Stimulated activated CD4-positive, alpha-beta T cell treated with anti-CD3 and anti-CD28 coated beads, Interleukin-4, amount 100 ng/mL, for 48 hours (primary cell): ENCODE measurements around the gene CTRB1.
"Not testable (repeated sequence)": the region's sequence is repeated elsewhere in the genome, so short reads cannot be mapped to it uniquely, and the experiment has no call there.

ENCODE experiments used
- DNase-seq, 2 donors: peaks; one replicate each; pipeline ENCODE4 v3.0.0-alpha.2; 2020; ENCODE audit warnings: low read depth in 2 of 2

The CTRB1 gene

DNA sequence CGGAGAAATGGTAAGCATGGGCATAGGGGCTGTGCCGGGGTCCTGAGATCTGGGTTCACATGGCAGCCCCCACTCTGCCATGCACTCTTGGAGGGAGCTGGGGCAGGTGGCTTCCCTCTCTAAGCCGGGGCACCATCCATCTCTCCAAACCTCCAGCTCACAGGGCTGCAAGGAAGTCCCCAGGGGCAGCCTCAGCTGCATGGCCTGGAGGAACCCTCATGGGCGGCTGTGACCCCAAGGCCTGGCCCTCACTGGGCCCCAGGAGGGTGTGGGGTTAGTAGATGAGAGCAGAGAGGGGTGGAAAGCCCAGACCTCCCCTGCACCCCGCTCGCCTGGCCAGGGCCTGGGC is 14.4 kb upstream of the CTRB1 start:
- DNase-seq, result no peak

- DNase-seq, result not testable (repeated sequence)
Observed at GRCh38 chr16:75204905-75205304, 13.9 kb upstream of the CTRB1 start.

DNA sequence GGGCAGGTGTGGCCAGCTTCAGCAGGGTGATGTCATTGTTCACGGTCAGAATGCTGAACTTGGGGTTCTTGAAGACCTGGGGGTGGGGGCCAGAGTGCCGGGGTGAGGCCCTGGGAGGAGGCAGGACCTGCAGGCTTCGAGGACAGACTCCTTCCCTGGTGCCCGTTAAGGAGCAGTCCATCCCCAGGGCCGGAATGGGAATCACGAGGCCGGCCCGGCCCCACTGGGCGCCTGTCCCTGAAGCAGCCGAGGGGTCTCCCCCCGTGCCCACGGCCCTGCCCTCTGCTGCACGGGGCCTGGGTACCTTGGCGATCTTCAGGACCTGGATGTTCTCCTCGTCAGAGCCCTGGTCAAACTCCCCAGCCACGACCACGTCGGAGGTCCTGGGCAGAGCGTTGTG is 13.3 kb upstream of the CTRB1 start:
- not testable (repeated sequence) for DNase-seq

GRCh38 chr16:75205961-75206748 is 12.6 kb upstream of the CTRB1 start:
- not testable (repeated sequence) for DNase-seq

GRCh38 chr16:75206749-75207451 is 11.9 kb upstream of the CTRB1 start, which contains the start of gene CTRB2:
CTRB2 (minus strand) TSS chr16:75207161; CDS start chr16:75207141, 20 bp downstream.
- no peak for DNase-seq

DNA sequence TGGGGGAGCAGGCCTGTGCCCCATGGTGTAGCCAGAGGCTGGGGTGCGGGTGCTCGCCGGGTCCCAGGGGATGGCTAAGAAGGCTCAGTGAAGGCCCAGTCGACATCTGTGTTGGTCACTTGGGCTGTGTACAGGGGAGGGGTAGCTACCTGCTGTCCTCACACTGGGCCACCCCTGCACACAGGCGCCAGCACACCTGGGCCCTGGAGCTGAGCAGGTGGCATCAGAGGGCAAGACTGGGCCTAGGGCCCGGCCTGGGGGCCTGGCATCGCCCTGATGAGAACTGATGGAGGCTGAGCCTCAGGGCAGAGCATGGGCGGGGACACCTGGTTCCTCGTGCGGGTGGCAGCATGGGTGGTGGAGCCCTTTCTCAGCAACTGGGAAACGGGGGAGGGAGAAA is 11.0 kb upstream of the CTRB1 start:
- DNase-seq, result no peak

DNA sequence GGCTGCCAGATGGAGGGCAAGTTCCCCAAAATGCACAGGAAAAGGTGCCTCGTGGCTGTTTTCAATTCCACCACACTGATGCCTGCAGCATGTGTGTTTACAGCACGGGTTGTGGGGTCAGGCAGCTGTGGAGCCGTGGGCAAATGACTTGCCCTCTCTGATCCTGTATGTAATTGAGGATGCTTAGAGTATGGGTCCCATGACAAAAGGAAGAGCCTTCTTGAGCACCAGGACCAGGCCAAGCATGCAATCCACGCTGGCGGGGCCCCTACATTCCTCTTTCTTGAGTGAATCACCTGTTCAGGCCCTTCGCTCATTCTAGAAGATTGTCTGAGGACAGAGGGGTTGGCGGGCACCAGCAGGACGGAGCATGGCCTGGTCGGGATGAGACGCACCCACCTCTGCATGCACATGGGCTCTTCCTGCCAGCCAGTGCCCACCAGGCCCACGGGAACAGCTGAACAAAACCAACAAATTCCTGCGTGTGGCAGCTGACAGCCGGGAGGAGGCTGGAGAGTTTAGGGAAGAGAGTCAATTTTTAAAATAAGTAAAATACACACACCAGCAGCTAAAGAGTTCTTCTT is 10.5 kb upstream of the CTRB1 start:
- DNase-seq, result no peak

DNA sequence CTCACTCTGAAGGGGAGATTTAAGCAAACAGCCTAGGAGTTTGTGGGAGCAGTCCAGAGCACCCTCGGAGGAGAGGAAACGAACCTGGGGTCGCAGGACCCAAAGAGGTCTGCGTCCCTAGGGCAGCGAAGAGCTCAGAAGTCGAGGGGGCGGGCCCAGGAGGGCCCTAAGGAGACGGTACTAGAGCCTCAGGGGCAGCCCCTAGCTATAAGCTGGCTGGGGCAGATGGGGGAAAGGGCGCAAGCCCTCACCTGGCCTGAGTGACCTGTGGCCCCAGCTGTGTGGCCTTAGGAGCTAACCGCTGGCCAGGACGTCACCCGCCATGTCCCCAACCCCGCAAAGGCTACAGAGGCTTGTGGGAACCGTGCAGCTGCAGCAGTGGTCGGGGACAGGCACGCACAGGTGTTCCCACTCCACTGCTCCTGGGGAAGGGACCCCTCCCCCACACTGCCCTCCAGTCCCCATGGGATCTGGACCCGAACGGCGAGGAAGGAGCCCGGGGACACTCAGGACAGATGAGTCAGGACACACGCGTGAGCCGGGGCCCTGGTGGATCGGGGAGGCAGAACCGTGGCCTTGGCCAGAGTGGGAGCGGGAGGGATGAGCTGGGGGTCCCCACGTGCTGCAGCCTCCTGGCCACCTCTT is 9.8 kb upstream of the CTRB1 start:
- no peak for DNase-seq

DNA sequence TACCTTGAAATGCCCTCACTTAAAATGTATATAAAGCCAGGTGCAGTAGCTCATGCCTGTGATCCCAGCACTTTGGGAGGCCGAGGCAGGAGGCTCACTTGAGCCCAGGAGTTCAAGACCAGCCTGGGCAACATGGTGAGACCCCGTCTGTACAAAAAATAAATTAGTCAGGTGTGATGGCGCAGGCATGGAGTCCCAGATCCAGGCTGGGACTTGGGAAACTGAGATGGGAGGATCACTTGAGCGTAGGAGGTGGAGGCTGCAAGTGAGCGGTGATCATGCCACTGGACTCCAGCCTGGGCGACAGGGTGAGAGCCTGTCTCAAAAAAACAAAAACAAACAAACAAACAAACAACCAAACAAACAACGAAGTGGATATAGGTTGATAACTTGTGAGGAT is 9.3 kb upstream of the CTRB1 start:
- not testable (repeated sequence) for DNase-seq

DNA sequence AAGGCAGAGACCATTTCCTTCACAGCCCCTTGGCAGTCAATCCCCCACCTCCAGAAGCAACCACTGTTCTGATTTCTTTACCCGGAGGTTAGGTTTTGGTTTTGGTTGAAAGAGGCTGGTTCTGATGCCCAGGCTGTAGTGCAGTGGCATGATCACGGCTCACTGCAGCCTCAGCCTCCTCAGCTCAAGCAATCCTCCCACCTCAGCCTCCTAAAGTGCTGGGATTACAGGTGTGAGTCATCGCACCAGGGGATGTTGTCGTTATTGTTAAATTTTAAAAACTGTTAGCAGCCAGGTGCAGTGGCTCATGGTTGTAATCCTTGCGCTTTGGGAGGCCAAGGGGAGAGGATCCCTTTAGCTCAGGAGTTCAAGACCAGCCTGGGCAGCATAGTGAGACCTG is 8.8 kb upstream of the CTRB1 start:
- no peak for DNase-seq

- not testable (repeated sequence) for DNase-seq
Observed at GRCh38 chr16:75211286-75211685, 7.5 kb upstream of the CTRB1 start.

DNA sequence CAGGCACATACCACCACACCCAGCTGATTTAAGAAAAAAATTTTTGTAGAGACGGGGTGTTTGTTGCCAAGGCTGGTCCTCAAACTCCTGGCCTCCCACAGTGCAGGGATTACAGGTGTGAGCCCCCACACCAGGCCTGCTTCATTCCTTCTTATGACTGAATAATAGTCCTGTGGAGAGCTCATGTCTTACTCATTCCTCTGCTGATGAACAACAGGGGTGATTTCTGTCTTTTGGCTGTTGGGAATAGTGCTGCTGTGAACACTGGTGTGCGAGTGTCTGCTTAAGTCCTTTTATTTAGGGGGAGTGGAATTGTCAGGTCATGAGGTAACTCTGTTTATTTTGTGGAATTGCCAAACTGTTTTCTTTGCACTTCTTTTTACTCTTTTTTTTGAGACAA is 2.7 kb upstream of the CTRB1 start:
- no peak for DNase-seq

DNA sequence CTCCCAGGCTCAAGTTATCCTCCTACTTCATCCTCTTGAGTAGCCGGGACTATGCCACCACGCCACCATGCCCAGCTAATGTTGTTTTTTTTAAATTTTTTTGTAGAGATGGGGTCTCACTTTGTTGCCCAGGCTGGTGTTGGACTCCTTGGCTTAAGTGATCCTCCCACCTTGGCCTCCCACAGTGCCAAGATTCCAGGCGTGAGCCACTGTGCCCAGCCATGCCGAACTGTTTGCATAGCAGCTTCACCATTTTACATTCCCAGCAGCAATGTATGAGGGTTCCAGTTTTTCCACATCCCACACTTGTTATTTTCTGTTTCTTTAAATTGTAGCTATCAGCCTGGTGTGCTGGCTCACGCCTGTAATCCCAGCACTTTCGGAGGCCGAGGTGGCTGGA is 2.2 kb upstream of the CTRB1 start:
- DNase-seq, result no peak

DNA sequence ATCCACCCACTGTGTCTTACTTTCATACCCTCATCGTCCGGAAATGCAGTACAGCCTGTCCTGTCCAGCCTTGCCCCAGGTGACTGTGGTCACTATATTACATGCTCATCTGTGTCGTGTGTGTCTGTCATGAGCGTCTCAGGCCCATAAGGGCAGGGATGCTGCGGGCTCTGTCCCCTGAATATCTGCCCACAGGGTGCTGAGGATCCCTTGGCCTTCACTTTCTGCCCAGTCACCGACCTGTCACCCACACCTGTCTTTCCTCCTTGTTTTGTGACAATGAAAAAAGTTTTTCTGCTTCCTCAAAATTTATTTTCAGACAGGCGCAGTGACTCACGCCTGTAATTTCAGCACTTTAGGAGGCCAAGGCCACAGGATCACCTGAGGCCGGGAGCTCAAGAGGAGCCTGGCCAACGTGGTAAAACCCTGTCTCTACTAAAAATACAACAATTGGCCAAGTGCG is 1.4 kb upstream of the CTRB1 start:
- DNase-seq, result no peak

- no peak for DNase-seq
Observed at GRCh38 chr16:75219088-75219487, 300 bp downstream of the CTRB1 start.

- no peak for DNase-seq
Observed at GRCh38 chr16:75219838-75220237, 1.1 kb downstream of the CTRB1 start.

DNA sequence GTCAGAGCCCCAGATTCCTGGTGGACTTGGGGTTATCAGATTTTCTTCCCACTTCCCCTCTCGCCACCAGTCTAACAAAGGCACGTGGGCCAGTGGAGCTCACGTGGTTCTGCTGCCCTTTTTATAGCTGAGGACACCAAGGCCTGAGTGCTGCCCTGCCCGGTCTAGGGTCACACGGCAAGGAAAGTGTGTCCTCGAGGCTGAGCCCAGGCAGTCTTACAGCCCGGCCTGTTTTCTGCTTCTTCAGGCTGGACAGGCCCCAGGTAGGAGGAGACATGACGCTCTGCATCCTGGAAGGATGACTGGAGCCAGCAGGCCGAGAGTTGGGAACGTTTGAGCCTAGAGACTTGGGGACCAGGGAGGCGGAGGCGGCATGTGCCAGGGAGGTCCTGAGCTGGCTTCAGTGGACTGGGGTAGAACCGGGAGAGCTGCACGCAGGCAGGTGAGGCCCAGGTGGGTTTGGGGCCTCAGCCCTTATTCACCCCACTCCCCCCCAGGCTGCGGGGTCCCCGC is 3.5 kb downstream of the CTRB1 start:
- DNase-seq, result no peak

- not testable (repeated sequence) for DNase-seq
Observed at GRCh38 chr16:75223129-75223528, 4.3 kb downstream of the CTRB1 start.

DNA sequence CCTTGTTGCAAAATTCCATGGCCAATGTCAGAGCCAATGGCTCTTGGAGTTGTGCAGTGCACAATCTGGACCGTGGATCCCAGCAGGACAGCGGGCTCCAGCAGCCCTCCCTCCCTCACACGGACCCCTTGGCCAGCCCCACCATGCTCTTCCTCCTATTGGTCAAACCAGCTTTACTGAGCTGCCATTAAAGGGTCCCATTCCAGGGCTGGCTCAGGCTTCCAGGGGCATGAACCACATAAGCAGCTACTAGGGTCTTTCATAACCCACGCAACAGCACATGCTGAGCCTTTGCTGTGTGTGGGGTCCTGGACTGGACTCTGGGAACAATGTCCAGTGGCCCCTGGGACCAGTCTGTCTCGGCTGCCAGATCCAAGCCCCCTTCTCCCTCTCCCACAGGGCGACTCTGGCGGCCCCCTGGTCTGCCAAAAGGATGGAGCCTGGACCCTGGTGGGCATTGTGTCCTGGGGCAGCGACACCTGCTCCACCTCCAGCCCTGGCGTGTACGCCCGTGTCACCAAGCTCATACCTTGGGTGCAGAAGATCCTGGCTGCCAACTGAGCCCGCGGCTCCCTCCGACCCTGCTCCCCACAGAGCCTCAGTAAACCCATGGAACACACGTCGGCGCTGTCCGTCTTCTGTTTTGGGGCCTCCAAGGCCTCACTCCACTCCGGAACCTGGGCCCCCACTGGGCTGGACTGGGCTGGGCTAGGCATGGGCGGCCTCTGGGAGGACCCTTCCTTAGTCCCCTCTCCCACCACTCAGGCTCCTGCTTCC is 5.7 kb downstream of the CTRB1 start:
- no peak for DNase-seq

DNA sequence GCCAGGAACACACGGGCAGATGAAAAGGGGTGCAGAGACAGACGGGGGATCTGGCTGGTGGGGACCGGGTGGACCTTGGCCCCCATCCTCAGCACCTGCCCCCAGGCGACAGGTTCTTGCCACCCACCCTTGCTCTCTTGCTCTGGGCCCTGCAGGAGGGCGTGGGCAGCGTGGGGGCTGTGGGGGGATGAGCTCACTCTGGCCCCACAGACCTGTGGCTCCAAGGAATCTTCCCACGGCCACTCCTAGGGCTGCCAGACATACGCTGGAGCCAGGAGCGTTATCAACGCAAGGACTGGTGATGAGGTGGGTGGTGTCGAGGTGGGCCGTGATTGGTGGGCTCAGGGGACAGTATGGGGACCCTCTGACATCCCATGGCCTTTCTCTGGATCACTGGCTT is 6.3 kb downstream of the CTRB1 start:
- no peak for DNase-seq
